PFSK-1 (cell line): ENCODE results near the gene DNAH6.

ENCODE experiments used
- POLR2AphosphoS5 ChIP-seq: IDR thresholded peaks from 2 replicates; pipeline ENCODE4 v1.6.1; 2012; ENCODE audit warnings: low read depth, mild to moderate bottlenecking, control low read depth, low read length, moderate library complexity
- REST ChIP-seq, 2 experiments: IDR thresholded peaks; 2 replicates each; pipeline versions ENCODE4 v1.6.1 to v1.8.0; 2011 to 2012; ENCODE audit warnings: low read depth in 2 of 2, low read length in 2 of 2, control low read depth in 1 of 2, inconsistent platforms in 1 of 2, mild to moderate bottlenecking in 1 of 2, moderate library complexity in 1 of 2; ENCODE audit not compliant: insufficient read depth in 1 of 2
- SIN3A ChIP-seq: IDR thresholded peaks from 2 replicates; pipeline ENCODE4 v1.6.1; 2012; ENCODE audit warnings: mild to moderate bottlenecking, low read length, moderate library complexity, borderline replicate concordance; ENCODE audit not compliant: insufficient read depth
- TAF1 ChIP-seq: IDR thresholded peaks from 2 replicates; pipeline ENCODE4 v1.6.1; 2012; ENCODE audit warnings: low read length, control low read depth, borderline replicate concordance; ENCODE audit not compliant: insufficient read depth

- TF ChIP-seq REST (IDR thresholded peaks at IDR 0.05; ENCODE audit: insufficient read depth in 1 of 2, low read depth in 2 of 2, low read length in 2 of 2) (no peak), POLR2AphosphoS5 (no peak), TAF1 (no peak), SIN3A (peak; percentile 77; the same call in 1 of the 2 replicates)
These were observed at the start of gene DNAH6 for GRCh38 chr2:84516234-84516986.
